Neural cell (in vitro differentiated cells): Measurements from ENCODE around the gene CAPN10. TPM values are rescaled to one million over a fixed set of nuclear protein-coding genes. Genes with fewer than 3 reads are reported as not detected.

ENCODE experiments used
- H2AFZ ChIP-seq: fragments of 200-600, 300-800 bp; sonication (generic), shearing (Covaris generic); 2 replicates; pipeline ENCODE4 v1.6.0; 2014; ENCODE audit warnings: low read depth, mild to moderate bottlenecking, antibody characterized with exemption, low read length, moderate library complexity
- H3F3A ChIP-seq: fragments of 200-600 bp; shearing (Covaris generic); 2 replicates; pipeline ENCODE4 v1.6.1; 2016; ENCODE audit warnings: mild to moderate bottlenecking, moderate library complexity, mixed read lengths, antibody characterized with exemption, low read length; ENCODE audit not compliant: insufficient read depth, poor library complexity, severe bottlenecking
- H3K27ac ChIP-seq: fragments of 200-600, 300-800 bp; sonication (generic), shearing (Covaris generic); 2 replicates; pipeline ENCODE4 v1.5.1; 2014; ENCODE audit warnings: mild to moderate bottlenecking, low read length, moderate library complexity
- H3K27me3 ChIP-seq: fragments of 300-800, 200-600 bp; sonication (generic), shearing (Covaris generic); 2 replicates; pipeline ENCODE4 v1.6.0; 2014; ENCODE audit warnings: mild to moderate bottlenecking, low read depth, low read length, moderate library complexity; ENCODE audit not compliant: insufficient read depth
- H3K36me3 ChIP-seq: fragments of 300-800, 200-600 bp; sonication (generic), shearing (Covaris generic); 2 replicates; pipeline ENCODE4 v1.5.1; 2014; ENCODE audit warnings: mild to moderate bottlenecking, antibody characterized with exemption, low read length, moderate library complexity; ENCODE audit not compliant: insufficient read depth
- H3K4me2 ChIP-seq: fragments of 300-800, 200-600 bp; sonication (generic), shearing (Covaris generic); 2 replicates; pipeline ENCODE4 v1.6.0; 2014; ENCODE audit warnings: mild to moderate bottlenecking, low read length
- H3K4me3 ChIP-seq: fragments of 300-800, 200-600 bp; sonication (generic), shearing (Covaris generic); 2 replicates; pipeline ENCODE4 v1.5.1; 2014; ENCODE audit warnings: mild to moderate bottlenecking, low read length, moderate library complexity
- H3K79me2 ChIP-seq: fragments of 200-600 bp; shearing (Covaris generic); replicated peaks from 2 replicates; pipeline ENCODE4 v1.6.0; 2014; ENCODE audit warnings: mild to moderate bottlenecking, low read length, moderate library complexity; ENCODE audit not compliant: insufficient read depth
- H3K9ac ChIP-seq: fragments of 300-800, 200-600 bp; sonication (generic), shearing (Covaris generic); 2 replicates; pipeline ENCODE4 v1.6.1; 2016; ENCODE audit warnings: mild to moderate bottlenecking, low read length, mixed read lengths
- H3K9me2 ChIP-seq: fragments of 200-600 bp; shearing (Covaris generic); 2 replicates; pipeline ENCODE4 v1.6.1; 2016; ENCODE audit warnings: mild to moderate bottlenecking, low read length, mixed read lengths; ENCODE audit not compliant: insufficient read depth
- H3K9me3 ChIP-seq: fragments of 200-600, 300-800 bp; sonication (generic), shearing (Covaris generic); 2 replicates; pipeline ENCODE4 v1.6.1; 2016; ENCODE audit warnings: mild to moderate bottlenecking, mixed run types, low read length, moderate library complexity, mixed read lengths
- H4K20me1 ChIP-seq: fragments of 200-600 bp; shearing (Covaris generic); 2 replicates; pipeline ENCODE4 v1.6.1; 2016; ENCODE audit warnings: mild to moderate bottlenecking, mixed run types; ENCODE audit not compliant: insufficient read depth
- EP300 ChIP-seq: fragments of 450-650 bp; conservative IDR thresholded peaks from 2 replicates; pipeline ENCODE4 v1.6.1; 2014; ENCODE audit warnings: antibody characterized with exemption, mild to moderate bottlenecking, moderate library complexity; ENCODE audit not compliant: poor library complexity, severe bottlenecking
- EZH2 ChIP-seq: fragments of 200-600, 300-800 bp; shearing (Covaris generic), sonication (generic); IDR thresholded peaks from 2 replicates; pipeline ENCODE4 v1.6.1; 2014; ENCODE audit warnings: antibody characterized with exemption, low read length, borderline replicate concordance, mild to moderate bottlenecking; ENCODE audit not compliant: insufficient read depth, poor library complexity, severe bottlenecking
- MXI1 ChIP-seq: fragments of 450-650 bp; conservative IDR thresholded peaks from 2 replicates; pipeline ENCODE4 v1.6.1; 2014; ENCODE audit warnings: antibody characterized with exemption, mild to moderate bottlenecking; ENCODE audit not compliant: poor library complexity, severe bottlenecking
- POLR2AphosphoS5 ChIP-seq: IDR thresholded peaks from 2 replicates; pipeline ENCODE4 v1.6.1; 2012
- RAD21 ChIP-seq: fragments of 450-650 bp; conservative IDR thresholded peaks from 2 replicates; pipeline ENCODE4 v1.6.1; 2014; ENCODE audit warnings: antibody characterized with exemption, mild to moderate bottlenecking, moderate library complexity
- SMC3 ChIP-seq: fragments of 450-650 bp; conservative IDR thresholded peaks from 2 replicates; pipeline ENCODE4 v1.6.1; 2014; ENCODE audit warnings: antibody characterized with exemption, mild to moderate bottlenecking, moderate library complexity; ENCODE audit not compliant: poor library complexity
- TAF1 ChIP-seq: IDR thresholded peaks from 2 replicates; pipeline ENCODE4 v1.6.1; 2012; ENCODE audit warnings: low read depth
- polyA plus RNA-seq: library from polyadenylated mRNA; depleted of rRNA; stranded (reverse); fragments of >200 nt; gene quantifications from 2 replicates; pipeline ENCODE4 v1.2.3, GENCODE V29; 2014
- TF ChIP-seq, protein P1 (sequence below): IDR thresholded peaks from 2 replicates; pipeline ENCODE4 v1.6.1; 2012; ENCODE audit warnings: borderline replicate concordance
- TF ChIP-seq, protein P2 (sequence below): fragments of 450-650 bp; IDR thresholded peaks from 2 replicates; pipeline ENCODE4 v1.5.1; 2014; ENCODE audit warnings: antibody characterized with exemption, mild to moderate bottlenecking, moderate library complexity; ENCODE audit not compliant: poor library complexity, severe bottlenecking

CAPN10 gene
- polyA plus RNA-seq, 1 donor from 2014 or later, result 120 TPM

DNA sequence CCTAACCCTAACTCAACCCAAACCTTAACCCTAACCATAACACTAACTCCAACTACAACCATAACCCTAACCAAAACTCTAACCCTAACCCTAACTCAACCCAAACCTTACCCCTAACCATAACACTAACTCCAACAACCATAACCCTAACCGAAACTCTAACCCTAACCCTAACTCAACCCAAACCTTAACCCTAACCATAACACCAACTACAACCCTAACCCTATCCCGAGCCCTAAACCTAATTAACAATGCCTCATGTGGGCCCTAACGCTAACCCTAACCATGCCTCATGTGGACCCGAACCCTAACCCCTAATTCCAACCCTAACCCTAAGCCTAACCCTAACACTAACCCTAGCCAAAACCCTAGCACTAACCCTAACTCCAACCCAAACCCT is 27.2 kb downstream of the CAPN10 start:
- H3K4me2 ChIP-seq, result no peak overlapping the region
- H3K27ac ChIP-seq, result no peak overlapping the region
- TF ChIP-seq MXI1 (no peak), EP300 (no peak), EZH2 (no peak), POLR2AphosphoS5 (no peak), TAF1 (no peak), RAD21 (no peak), SMC3 (no peak)
- TF ChIP-seq, protein P1, sequence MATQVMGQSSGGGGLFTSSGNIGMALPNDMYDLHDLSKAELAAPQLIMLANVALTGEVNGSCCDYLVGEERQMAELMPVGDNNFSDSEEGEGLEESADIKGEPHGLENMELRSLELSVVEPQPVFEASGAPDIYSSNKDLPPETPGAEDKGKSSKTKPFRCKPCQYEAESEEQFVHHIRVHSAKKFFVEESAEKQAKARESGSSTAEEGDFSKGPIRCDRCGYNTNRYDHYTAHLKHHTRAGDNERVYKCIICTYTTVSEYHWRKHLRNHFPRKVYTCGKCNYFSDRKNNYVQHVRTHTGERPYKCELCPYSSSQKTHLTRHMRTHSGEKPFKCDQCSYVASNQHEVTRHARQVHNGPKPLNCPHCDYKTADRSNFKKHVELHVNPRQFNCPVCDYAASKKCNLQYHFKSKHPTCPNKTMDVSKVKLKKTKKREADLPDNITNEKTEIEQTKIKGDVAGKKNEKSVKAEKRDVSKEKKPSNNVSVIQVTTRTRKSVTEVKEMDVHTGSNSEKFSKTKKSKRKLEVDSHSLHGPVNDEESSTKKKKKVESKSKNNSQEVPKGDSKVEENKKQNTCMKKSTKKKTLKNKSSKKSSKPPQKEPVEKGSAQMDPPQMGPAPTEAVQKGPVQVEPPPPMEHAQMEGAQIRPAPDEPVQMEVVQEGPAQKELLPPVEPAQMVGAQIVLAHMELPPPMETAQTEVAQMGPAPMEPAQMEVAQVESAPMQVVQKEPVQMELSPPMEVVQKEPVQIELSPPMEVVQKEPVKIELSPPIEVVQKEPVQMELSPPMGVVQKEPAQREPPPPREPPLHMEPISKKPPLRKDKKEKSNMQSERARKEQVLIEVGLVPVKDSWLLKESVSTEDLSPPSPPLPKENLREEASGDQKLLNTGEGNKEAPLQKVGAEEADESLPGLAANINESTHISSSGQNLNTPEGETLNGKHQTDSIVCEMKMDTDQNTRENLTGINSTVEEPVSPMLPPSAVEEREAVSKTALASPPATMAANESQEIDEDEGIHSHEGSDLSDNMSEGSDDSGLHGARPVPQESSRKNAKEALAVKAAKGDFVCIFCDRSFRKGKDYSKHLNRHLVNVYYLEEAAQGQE, result no peak
- TF ChIP-seq, protein P2, sequence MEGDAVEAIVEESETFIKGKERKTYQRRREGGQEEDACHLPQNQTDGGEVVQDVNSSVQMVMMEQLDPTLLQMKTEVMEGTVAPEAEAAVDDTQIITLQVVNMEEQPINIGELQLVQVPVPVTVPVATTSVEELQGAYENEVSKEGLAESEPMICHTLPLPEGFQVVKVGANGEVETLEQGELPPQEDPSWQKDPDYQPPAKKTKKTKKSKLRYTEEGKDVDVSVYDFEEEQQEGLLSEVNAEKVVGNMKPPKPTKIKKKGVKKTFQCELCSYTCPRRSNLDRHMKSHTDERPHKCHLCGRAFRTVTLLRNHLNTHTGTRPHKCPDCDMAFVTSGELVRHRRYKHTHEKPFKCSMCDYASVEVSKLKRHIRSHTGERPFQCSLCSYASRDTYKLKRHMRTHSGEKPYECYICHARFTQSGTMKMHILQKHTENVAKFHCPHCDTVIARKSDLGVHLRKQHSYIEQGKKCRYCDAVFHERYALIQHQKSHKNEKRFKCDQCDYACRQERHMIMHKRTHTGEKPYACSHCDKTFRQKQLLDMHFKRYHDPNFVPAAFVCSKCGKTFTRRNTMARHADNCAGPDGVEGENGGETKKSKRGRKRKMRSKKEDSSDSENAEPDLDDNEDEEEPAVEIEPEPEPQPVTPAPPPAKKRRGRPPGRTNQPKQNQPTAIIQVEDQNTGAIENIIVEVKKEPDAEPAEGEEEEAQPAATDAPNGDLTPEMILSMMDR, result no peak
- no peaks in the 10 kb centered on the region for H3K36me3 ChIP-seq
- H3K9me3 ChIP-seq, result no peaks in the 10 kb centered on the region
- no peaks in the 10 kb centered on the region for H4K20me1 ChIP-seq
- no peak overlapping the region for H3K4me3 ChIP-seq
- H3K9ac ChIP-seq, result no peak overlapping the region
- H3F3A ChIP-seq, result no peaks in the 10 kb centered on the region
- no peaks in the 10 kb centered on the region for H3K9me2 ChIP-seq
- no peaks in the 10 kb centered on the region for H3K79me2 ChIP-seq
- H2AFZ ChIP-seq, result no peak overlapping the region
- no peaks in the 10 kb centered on the region for H3K27me3 ChIP-seq

DNA sequence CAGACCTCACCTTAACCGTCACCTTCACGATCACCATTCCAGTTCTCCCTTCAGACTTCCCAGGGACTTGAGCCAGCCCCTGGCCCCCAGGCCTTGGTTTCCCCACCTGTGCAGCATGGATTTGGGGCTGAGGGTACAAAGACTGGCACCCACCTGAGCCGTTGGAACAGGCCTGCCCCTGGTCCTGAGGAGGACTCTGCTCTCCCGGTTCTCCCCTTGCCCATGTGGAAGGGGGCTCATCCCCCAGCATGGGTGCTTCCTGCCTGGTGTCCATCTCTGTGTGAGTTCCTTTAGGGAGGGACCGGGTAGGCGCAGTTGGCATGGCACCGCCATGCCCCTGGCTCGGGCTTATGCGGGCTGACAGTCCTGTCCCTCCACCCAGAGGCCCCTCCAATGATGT is 27.9 kb downstream of the CAPN10 start:
- Histone ChIP-seq H3K9ac (no peak overlapping the region), H3K27ac (no peak overlapping the region), H3K4me3 (no peak overlapping the region), H3K36me3 (no peaks in the 10 kb centered on the region), H4K20me1 (no peaks in the 10 kb centered on the region), H3K9me2 (no peaks in the 10 kb centered on the region), H3K27me3 (no peaks in the 10 kb centered on the region), H2AFZ (no peak overlapping the region), H3K4me2 (no peak overlapping the region), H3F3A (no peaks in the 10 kb centered on the region), H3K79me2 (no peaks in the 10 kb centered on the region), H3K9me3 (no peaks in the 10 kb centered on the region)
- TF ChIP-seq RAD21 (no peak), MXI1 (no peak), SMC3 (no peak), EZH2 (no peak), POLR2AphosphoS5 (no peak), TAF1 (no peak), EP300 (no peak)
- TF ChIP-seq, protein P2, result no peak
- TF ChIP-seq, protein P1, result no peak
